ENCODE measurements around the gene FOXE1.

FOXE1 gene

DNA sequence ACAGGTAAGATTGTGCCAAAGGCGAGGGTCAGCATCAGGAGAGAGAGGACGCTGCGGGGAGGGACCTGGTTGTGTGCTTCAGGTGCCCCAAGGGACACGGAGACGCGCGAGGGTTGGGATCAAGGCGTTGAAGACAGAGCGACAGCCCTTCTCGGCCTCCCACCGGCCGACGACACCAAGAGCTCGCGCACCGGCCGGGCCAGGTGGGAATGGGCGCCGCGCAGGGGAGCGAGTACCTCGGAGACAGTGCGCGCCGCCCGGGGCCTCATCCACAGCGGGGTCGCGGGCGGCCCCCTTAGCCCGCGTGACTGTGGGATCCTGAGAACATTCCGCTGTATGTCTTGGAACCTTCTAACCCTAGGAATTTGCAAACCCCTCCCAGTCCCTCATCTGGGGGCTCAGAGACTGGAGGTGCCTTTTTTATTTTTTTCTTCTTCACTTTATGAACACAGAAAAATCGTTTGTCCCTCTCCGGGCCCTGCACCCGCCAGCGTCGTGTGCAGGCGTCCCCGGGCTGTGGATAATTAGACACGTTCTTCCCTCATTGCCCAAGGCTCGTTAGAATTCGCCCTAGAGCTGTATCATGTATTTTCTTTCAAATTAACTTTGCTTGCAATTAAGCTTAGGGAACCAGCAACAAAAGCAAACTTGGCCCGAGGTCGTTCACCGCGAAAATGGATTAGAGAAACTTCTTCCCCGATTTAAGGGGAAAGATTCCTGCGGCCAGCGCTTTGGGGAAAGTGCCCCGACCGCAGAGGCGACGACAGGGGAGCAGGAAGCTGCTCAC, 4.8 kb downstream of the FOXE1 start:
- DNase-seq (ENCODE audit: low read depth in 1 of 2, low spot score in 1 of 2) = peak in 1 of 2 experiments; percentile 59
- H3K4me3 ChIP-seq (replicated peaks; ENCODE audit: insufficient read depth, low read length) = no peak overlapping the region
- TF ChIP-seq GABPA (IDR thresholded peaks at IDR 0.05; ENCODE audit: low read depth) = no peak
- TF ChIP-seq, protein P1, sequence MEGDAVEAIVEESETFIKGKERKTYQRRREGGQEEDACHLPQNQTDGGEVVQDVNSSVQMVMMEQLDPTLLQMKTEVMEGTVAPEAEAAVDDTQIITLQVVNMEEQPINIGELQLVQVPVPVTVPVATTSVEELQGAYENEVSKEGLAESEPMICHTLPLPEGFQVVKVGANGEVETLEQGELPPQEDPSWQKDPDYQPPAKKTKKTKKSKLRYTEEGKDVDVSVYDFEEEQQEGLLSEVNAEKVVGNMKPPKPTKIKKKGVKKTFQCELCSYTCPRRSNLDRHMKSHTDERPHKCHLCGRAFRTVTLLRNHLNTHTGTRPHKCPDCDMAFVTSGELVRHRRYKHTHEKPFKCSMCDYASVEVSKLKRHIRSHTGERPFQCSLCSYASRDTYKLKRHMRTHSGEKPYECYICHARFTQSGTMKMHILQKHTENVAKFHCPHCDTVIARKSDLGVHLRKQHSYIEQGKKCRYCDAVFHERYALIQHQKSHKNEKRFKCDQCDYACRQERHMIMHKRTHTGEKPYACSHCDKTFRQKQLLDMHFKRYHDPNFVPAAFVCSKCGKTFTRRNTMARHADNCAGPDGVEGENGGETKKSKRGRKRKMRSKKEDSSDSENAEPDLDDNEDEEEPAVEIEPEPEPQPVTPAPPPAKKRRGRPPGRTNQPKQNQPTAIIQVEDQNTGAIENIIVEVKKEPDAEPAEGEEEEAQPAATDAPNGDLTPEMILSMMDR (IDR thresholded peaks at IDR 0.05; ENCODE audit: insufficient read depth, low read length) = no peak
- TF ChIP-seq SPI1 (IDR thresholded peaks at IDR 0.05; ENCODE audit: borderline replicate concordance, low read depth) = no peak
- no peak for TF ChIP-seq POLR2AphosphoS5 (IDR thresholded peaks at IDR 0.05; ENCODE audit: low read depth)
- TF ChIP-seq, protein P2, sequence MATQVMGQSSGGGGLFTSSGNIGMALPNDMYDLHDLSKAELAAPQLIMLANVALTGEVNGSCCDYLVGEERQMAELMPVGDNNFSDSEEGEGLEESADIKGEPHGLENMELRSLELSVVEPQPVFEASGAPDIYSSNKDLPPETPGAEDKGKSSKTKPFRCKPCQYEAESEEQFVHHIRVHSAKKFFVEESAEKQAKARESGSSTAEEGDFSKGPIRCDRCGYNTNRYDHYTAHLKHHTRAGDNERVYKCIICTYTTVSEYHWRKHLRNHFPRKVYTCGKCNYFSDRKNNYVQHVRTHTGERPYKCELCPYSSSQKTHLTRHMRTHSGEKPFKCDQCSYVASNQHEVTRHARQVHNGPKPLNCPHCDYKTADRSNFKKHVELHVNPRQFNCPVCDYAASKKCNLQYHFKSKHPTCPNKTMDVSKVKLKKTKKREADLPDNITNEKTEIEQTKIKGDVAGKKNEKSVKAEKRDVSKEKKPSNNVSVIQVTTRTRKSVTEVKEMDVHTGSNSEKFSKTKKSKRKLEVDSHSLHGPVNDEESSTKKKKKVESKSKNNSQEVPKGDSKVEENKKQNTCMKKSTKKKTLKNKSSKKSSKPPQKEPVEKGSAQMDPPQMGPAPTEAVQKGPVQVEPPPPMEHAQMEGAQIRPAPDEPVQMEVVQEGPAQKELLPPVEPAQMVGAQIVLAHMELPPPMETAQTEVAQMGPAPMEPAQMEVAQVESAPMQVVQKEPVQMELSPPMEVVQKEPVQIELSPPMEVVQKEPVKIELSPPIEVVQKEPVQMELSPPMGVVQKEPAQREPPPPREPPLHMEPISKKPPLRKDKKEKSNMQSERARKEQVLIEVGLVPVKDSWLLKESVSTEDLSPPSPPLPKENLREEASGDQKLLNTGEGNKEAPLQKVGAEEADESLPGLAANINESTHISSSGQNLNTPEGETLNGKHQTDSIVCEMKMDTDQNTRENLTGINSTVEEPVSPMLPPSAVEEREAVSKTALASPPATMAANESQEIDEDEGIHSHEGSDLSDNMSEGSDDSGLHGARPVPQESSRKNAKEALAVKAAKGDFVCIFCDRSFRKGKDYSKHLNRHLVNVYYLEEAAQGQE (IDR thresholded peaks at IDR 0.05; ENCODE audit: insufficient replicate concordance, low read depth) = no peak
- H3K27ac ChIP-seq (replicated peaks) = no peak overlapping the region
- H3K27me3 ChIP-seq (ENCODE audit: insufficient read depth, poor library complexity, severe bottlenecking) = peaks cover 57% of the 10 kb centered on the region

DNA sequence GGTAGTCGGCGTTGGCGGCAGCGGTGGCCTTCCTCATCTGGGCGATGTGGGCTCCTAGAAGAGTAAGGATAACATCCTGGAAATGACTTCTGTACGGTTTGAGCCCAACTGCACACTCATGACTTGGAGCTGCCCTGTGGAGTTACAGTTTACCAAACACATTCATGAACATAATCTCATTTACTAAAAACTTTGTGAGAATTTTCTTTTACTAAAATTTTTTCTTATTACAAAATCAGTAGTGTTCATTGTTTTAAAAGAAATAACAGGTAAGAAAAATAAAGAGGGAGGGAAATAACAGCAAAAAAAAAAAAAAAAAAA, 5.3 kb downstream of the FOXE1 start:
- Histone ChIP-seq H3K27ac (replicated peaks) (no peak overlapping the region), H3K27me3 (ENCODE audit: insufficient read depth, poor library complexity, severe bottlenecking) (peaks cover 52% of the 10 kb centered on the region), H3K4me3 (replicated peaks; ENCODE audit: insufficient read depth, low read length) (no peak overlapping the region)
- DNase-seq (ENCODE audit: low read depth in 1 of 2, low spot score in 1 of 2) = no peak
- no peak for TF ChIP-seq POLR2AphosphoS5 (IDR thresholded peaks at IDR 0.05; ENCODE audit: low read depth)
- TF ChIP-seq GABPA (IDR thresholded peaks at IDR 0.05; ENCODE audit: low read depth) = no peak
- TF ChIP-seq, protein P2 (IDR thresholded peaks at IDR 0.05; ENCODE audit: insufficient replicate concordance, low read depth) = no peak
- TF ChIP-seq, protein P1 (IDR thresholded peaks at IDR 0.05; ENCODE audit: insufficient read depth, low read length) = no peak
- TF ChIP-seq SPI1 (IDR thresholded peaks at IDR 0.05; ENCODE audit: borderline replicate concordance, low read depth) = no peak

DNA sequence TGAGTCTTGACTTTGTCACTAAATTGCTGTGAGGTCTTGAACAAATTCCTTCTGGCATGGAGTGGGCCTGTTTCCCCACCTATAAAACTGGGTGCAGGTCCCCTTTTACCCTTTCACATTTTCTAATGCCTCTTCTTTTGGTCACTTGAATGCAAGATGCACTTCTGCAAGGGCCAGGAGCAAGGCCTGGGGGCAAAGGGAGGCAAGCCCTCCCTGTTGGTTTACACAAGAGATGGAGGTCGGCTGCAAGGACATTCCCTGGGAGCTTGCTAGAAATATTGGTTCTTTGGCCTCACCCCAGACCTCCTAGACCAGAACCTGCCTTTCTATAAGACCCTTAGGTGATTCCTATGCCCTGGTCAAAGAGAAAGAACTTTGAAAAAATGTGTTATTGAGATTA, 5.8 kb downstream of the FOXE1 start:
- Histone ChIP-seq H3K4me3 (replicated peaks; ENCODE audit: insufficient read depth, low read length) (no peak overlapping the region), H3K27me3 (ENCODE audit: insufficient read depth, poor library complexity, severe bottlenecking) (peaks cover 49% of the 10 kb centered on the region)

More for the DNA sequence above, 5.8 kb downstream of the FOXE1 start:
- TF ChIP-seq GABPA (IDR thresholded peaks at IDR 0.05; ENCODE audit: low read depth) (no peak), SPI1 (IDR thresholded peaks at IDR 0.05; ENCODE audit: borderline replicate concordance, low read depth) (no peak), POLR2AphosphoS5 (IDR thresholded peaks at IDR 0.05; ENCODE audit: low read depth) (no peak)
- TF ChIP-seq, protein P2 (IDR thresholded peaks at IDR 0.05; ENCODE audit: insufficient replicate concordance, low read depth) = no peak
- TF ChIP-seq, protein P1 (IDR thresholded peaks at IDR 0.05; ENCODE audit: insufficient read depth, low read length) = no peak
- DNase-seq (ENCODE audit: low read depth in 1 of 2, low spot score in 1 of 2) = no peak
- H3K27ac ChIP-seq (replicated peaks) = no peak overlapping the region
